HG03469 (cell line): ENCODE measurements around the gene VPS9D1.
"Not testable (repeated sequence)": the region's sequence is repeated elsewhere in the genome, so short reads cannot be mapped to it uniquely, and the experiment has no call there.

ENCODE experiments used
- ATAC-seq: cut with Tn5 transposase; IDR thresholded peaks from one replicate; pipeline ENCODE4 v1.9.1; 2021; ENCODE audit warnings: mild to moderate bottlenecking, moderate library complexity, moderate number of reproducible peaks; ENCODE audit not compliant: unreplicated experiment

The VPS9D1 gene

DNA sequence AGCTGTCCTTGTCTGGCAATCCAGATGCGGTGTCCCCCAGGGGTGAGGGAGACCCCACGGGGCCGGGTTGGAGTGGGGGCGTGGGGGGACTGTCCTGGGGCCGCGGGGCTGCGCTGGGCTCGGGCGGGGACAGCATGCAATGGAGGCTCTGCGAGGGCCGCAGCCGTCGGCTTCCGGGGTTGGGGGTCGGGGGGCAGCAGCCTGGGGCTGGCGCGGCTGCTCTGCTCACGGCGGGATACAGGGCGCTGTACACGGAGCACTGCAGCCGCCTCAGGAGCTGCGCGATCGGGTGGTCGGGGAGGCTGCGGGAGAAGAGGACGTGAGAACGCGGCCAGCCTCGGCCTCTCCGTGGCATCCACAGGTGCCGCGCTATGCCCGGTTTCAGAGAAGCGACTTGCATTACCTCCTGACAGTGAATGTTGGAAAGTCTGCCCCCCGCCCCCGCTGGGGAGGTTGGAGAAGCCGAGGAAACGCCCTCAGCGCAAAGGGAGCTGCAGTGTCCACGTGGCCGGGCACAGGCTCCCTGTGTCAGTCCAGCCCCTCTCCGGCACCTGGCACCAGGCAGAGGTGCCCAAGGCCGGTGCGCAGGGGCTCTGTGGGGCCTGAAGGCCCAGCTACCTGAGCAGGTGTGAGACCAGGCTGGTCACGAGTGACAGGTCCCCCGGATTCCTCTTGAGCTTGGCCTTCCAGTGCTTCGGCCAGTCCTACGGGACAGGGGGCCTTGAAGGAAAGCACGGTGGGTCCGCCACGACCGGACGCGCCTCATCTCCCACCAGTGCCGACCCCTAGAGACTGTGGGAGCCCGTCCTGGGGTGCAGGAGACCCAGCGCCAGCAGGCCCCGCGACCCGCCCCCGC is 9.8 kb downstream of the VPS9D1 start:
- ATAC-seq: no peak

GRCh38 chr16:89709716-89710432 is 10.8 kb downstream of the VPS9D1 start:
- ATAC-seq: no peak

DNA sequence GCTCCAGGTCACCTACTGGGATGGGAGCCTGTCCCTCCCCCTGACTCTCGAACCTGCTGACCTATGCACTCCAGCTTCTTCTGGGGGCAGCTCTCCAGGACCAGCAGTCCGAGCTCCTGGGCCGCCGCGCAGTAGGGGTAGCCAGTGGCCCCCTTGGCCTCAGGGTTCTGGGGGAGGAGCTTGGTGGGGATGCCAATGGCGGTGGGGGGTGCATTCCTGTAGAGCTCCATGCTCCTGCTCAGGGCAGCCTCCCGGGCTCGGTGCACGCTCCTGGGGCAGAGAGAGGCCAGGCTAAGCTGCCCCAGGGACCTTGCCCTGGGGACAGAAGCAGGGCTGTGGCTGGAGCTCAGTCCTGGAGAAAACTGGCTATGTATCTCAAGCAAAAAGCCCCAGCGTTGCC is 11.5 kb downstream of the VPS9D1 start:
- no peak for ATAC-seq

DNA sequence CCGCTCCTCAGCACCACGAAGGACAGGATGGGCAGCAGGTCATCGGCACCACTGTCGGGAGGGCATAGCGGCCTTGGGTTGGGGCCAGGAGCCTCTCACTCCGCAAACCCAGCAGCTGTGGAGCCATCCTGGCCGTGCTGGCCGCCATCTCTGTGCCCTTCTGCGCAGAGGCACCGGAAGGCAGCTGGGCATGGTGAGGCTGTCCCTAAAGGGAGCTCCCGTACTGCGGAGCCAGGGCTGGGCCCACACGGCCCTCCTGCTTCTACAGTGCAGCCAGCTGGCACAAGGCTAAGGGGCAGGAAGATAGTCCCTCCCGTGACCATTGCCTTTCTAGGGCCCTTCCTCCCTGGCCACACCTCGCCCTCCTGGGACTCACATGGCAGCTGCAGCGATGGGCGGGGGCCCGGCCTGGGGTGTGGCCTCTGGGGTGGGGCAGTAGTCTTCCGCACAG is 12.2 kb downstream of the VPS9D1 start:
- ATAC-seq: no peak

GRCh38 chr16:89707695-89708094 is 13.0 kb downstream of the VPS9D1 start:
- no peak for ATAC-seq

DNA sequence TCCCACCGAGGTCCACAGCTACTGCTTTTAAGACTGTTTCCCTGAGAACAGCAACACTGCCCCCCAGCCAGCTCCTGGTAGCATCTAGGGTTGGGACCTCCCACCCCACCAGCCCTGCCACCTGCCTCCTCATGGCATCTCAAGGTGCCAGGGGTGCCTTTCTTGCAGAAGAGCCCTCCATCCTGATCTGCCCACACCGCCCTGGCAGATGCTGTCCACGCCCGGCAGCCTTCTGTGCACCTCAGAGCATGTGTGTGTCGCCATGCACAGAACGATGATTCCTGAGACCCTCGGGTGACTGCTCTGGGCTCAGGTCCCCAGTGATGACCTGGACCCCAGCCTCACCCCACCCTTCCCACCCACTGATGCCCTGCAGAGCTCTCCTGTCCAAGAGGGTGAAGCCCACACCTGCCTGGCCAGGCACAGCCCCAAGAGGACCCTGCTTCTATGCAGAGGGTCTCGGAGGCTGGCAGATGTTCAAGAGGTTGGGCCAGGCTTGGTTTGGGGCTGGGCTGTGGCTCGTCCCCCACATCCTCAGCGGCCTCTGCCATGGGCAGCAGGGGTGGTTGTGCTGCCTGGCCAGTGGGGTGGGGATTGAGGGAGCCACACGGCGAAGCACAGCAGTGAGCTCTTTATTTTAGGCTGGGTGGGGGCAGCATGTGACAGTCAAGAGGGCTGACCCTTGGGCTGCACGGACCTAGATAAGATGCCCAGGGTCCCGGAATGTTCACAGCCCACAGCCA is 14.0 kb downstream of the VPS9D1 start:
- ATAC-seq: no peak

- ATAC-seq: no peak
These were observed 15.7 kb downstream of the VPS9D1 start for GRCh38 chr16:89705006-89705405.

DNA sequence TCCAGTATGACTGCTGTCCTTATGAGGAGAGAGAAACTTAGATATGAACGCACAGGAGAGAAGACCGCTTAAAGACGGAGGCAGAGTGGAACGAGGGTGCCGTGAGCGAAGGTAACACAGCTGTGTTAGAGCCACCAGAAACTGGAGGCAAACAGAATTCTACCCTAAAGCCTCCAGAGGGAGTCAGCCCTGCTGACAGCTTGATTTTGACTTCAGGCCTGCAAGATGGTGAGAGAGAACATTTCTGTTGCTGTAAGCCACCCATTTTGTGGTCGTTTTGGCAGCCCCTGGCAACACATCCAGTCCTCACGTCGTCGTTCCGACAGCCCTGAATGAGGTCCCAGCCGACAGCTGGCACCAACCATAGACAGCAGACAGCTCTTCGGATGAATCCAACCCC is 16.4 kb downstream of the VPS9D1 start:
- no peak for ATAC-seq

DNA sequence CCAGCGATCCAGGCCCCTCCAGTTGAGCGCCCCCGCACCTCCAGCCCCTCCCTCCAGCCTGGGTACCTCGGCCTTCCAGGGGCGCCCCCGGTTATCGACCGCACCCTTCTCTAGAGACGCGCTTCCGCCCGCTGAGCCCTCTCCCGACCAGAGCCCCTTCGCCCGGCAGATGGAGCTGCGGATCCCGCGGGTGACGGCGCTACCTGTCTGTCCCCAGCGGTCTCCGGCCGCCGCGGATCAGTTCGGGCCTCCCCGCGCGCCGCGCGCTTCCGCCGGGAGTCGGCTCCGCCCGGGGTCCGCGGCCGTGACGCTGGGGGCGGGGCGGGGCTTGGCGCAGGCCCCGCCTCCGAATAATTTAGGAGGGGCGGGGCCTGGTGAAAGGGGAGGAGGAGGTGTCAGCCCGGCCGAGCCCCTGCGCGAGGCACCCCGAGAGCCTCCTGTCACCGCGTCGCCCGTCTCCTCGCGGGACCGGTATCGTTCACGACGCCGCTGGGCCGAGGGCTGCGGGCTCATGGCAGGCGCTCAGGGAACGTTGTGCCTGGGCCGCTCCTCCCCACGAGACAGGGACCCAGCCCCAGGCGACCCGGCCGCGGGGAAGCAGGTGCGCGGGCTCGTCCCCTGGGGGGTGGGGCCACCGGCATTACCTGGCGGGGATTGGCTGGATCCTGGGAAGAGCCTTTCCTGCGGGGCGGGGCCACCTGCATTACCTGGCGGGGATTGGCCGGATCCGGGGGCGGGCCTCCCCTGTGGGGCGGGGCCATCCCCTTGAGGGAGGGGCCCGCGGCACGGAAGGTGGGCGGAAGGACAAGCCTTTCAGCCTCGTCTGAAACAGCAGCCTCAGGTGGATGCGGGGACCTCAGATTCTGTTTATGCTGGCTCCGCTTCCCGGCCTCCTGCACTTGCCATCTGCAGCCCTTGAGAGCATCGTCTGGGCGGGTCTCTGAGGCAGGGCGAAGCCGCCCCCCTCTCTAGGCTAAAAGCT is 19.0 kb downstream of the VPS9D1 start, which contains the start of gene SPATA2L:
Gene SPATA2L (minus strand): TSS at position 281 of the 982 bp plus-strand sequence. CDS start 473 bp downstream, outside the sequence.
- ATAC-seq: peak; percentile 33

DNA sequence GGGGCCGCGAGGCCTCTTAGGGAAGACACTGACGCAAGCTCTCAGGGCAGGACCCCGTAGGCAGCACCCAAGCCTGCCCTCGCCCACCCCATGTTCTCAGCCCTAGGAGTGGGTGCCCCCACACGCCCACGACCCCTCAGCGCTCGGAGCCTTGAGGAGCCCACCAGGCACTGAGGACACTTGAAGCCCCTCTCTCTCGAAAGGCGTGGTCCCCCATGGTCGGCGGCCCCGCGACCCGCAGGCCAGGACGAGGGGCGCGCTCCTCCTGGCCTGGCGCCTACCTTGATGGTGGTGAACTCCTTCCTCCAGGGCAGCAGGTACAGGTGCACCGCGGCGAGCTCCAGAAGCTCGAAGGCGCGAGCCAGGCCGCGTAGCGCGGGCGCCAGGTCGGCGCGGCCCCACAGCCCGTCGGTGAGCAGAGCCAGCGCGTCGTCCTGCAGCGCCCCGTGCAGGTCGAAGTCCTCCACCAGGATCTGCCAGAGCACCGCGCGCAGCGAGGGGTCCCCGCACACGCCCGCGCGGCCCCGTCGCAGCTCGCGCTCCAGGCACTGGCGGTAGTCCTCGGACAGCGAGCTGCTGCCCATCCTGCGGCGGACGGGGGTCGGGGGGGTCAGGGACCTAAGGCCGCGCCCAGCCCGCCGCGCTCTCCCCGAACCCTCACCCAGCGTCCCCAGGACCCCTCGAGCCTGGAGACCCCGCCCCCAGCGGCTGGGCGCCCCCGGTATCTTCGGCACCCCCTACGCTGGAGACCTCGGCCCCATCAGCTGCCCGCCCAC is 19.9 kb downstream of the VPS9D1 start:
- no peak for ATAC-seq

DNA sequence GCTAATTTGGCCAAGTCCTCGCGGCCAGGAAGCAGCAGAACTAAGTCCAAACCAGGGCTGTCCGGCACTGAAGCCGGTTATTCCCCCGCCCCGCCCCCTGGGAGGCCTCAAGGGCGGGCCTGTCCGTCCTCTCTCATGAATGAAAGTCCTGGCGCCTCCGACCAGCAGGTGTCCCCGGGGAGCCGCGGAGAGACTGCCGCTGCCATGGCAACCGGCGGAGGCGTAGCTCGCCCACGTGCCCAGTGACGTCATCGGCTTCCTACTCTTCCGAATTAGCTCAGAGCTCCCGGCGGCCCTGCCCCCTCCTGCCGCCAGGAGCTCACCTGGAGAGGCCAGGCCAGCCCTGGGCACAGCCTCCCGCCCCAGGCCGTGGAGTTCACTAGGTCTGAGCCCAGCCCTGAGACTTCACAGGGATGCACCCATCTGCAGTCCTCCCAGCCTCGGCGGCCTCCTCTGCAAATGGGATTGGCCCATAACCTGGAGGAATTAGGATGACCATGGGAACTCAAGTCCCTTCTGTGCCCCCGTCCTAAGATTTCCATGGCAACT is 20.5 kb downstream of the VPS9D1 start:
- ATAC-seq: peak; percentile 36

- not testable (repeated sequence) for ATAC-seq
These were observed 21.0 kb downstream of the VPS9D1 start for GRCh38 chr16:89699629-89700099.

DNA sequence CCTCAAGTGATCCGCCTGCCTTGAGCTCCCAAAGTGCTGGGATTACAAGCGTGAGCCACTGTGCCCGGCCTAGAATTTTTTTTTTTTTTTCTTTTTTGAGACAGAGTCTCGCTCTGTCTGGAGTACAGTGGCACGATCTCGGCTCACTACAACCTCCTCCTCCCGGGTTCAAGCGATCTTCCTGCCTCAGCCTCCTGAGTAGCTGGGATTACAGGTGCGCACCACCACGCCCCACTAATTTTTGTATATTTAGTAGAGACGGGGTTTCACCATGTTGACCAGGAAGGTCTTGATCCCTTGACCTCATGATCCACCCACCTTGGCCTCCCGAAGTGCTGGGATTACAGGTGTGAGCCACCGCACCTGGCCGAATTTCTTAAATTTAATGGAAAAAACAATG is 22.0 kb downstream of the VPS9D1 start:
- not testable (repeated sequence) for ATAC-seq

- ATAC-seq: no peak
These were observed 22.9 kb downstream of the VPS9D1 start for GRCh38 chr16:89697616-89698331.

- ATAC-seq: no peak
These were observed 23.5 kb downstream of the VPS9D1 start for GRCh38 chr16:89697161-89697615.

DNA sequence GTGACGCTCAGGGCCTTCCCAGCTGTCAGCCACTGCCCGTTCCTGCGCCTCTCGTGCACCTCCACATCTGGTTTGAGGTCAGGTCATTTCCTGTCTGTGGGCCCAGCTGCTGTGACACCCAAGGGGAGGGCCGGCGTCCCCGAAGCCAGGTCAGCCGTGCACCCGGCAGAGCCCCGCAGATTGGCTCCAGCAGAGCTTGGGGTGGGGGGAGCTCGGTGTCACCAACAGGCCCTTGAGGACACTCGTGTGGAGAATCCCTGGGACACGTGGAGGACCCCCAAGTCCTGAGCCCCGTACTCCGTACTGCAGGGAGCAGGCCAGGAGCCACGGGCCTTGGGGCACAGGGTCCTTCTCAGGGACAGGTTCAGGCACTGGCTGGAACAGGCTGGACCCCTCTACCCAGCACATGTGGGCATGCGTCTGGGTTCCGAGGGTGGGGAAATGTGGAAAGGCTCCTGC is 24.0 kb downstream of the VPS9D1 start:
- ATAC-seq: no peak

- no peak for ATAC-seq
These were observed 24.6 kb downstream of the VPS9D1 start for GRCh38 chr16:89695875-89696669.
